HL-60/S4 treated with phorbol 12-myristate 13-acetate at 8.2 ng/mL for 4 days and 3 days (cell line): ENCODE data around the gene OPRM1.
"Not testable (repeated sequence)": the region's sequence is repeated elsewhere in the genome, so short reads cannot be mapped to it uniquely, and the experiment has no call there.

Experiments
- in situ Hi-C: fragments of 300-500 bp; cut with MboI; formaldehyde crosslinking; loops from 2 replicates; pipeline ENCODE4 v1.15.0; 2022; ENCODE audit warnings: low sequenced_read_pairs

Gene OPRM1

GRCh38 chr6:154234019-154234772, 195.2 kb downstream of the OPRM1 start:
- in situ Hi-C loops, result no loop called here

GRCh38 chr6:154236646-154237301, 197.7 kb downstream of the OPRM1 start:
- in situ Hi-C loops, result no loop called here

GRCh38 chr6:154238831-154239230, 199.8 kb downstream of the OPRM1 start:
- in situ Hi-C loops, result no loop called here

- in situ Hi-C loops, result no loop called here
Observed at GRCh38 chr6:154239392-154239791, 200.4 kb downstream of the OPRM1 start.

GRCh38 chr6:154241061-154241460, 202.0 kb downstream of the OPRM1 start:
- in situ Hi-C loops, result not testable (repeated sequence)

- in situ Hi-C loops, result no loop called here
Observed at GRCh38 chr6:154241581-154241980, 202.5 kb downstream of the OPRM1 start.

- in situ Hi-C loops, result no loop called here
Observed at GRCh38 chr6:154242617-154243357, 203.7 kb downstream of the OPRM1 start.

GRCh38 chr6:154243793-154244750, 205.0 kb downstream of the OPRM1 start:
- in situ Hi-C loops, result no loop called here

- in situ Hi-C loops, result no loop called here
Observed at GRCh38 chr6:154245506-154245905, 206.5 kb downstream of the OPRM1 start.

GRCh38 chr6:154246723-154247118, 207.7 kb downstream of the OPRM1 start:
- in situ Hi-C loops, result no loop called here

GRCh38 chr6:154247119-154247861, 208.2 kb downstream of the OPRM1 start:
- in situ Hi-C loops, result no loop called here

GRCh38 chr6:154249499-154250298, 210.7 kb downstream of the OPRM1 start:
- in situ Hi-C loops, result no loop called here

- in situ Hi-C loops, result no loop called here
Observed at GRCh38 chr6:154251116-154251515, 212.1 kb downstream of the OPRM1 start.

- in situ Hi-C loops, result no loop called here
Observed at GRCh38 chr6:154252678-154253077, 213.6 kb downstream of the OPRM1 start.

- in situ Hi-C loops, result no loop called here
Observed at GRCh38 chr6:154257067-154257466, 218.0 kb downstream of the OPRM1 start.

GRCh38 chr6:154258064-154258757, 219.2 kb downstream of the OPRM1 start:
- in situ Hi-C loops, result no loop called here

- in situ Hi-C loops, result no loop called here
Observed at GRCh38 chr6:154261688-154262397, 222.8 kb downstream of the OPRM1 start.

GRCh38 chr6:154266560-154267099, 227.6 kb downstream of the OPRM1 start:
- in situ Hi-C loops, result no loop called here
